SK-N-SH (cell line): ENCODE results near the gene C14orf180.

Experiments used
- FOXM1 ChIP-seq: IDR thresholded peaks from 2 replicates; pipeline ENCODE4 v1.4.0; 2012; ENCODE audit warnings: low read depth, mild to moderate bottlenecking
- RAD21 ChIP-seq: IDR thresholded peaks from 2 replicates; pipeline ENCODE4 v1.6.1; 2012; ENCODE audit warnings: mild to moderate bottlenecking, low read length
- TF ChIP-seq, protein P1 (sequence below): IDR thresholded peaks from 2 replicates; pipeline ENCODE4; 2012
- TF ChIP-seq, protein P2 (sequence below): fragments of 200-600 bp; sonication (generic); IDR thresholded peaks from 2 replicates; pipeline ENCODE4 v1.6.1; 2017; ENCODE audit warnings: antibody characterized with exemption, mild to moderate bottlenecking, moderate library complexity

DNA sequence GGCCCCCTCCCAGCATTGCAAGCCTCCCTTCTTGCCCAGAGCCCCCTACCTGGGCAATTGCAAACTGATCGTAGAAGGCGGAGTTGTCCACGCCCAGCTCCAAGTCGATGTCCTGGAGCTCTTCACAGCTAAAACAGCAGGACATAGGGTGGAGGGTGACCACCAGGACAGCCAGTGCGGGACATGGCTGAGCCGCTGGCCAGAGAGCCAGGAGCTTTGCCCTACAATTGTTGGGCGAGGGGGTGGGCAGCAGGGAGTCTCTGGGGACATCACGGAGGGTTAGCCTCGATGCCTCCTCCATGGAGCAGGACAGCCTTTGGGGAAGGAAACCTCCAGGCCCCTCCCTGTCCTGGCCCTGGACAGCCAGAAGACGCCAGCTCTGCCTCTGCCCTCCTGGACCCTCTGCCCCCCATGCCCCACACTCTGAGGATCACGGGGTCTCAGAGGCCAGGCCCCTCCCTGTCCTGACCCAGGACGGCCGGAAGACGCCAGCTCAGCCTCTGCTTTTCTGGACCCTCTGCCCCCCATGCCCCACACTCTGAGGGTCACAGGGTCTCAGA is 15.6 kb downstream of the C14orf180 start:
- TF ChIP-seq, protein P1, sequence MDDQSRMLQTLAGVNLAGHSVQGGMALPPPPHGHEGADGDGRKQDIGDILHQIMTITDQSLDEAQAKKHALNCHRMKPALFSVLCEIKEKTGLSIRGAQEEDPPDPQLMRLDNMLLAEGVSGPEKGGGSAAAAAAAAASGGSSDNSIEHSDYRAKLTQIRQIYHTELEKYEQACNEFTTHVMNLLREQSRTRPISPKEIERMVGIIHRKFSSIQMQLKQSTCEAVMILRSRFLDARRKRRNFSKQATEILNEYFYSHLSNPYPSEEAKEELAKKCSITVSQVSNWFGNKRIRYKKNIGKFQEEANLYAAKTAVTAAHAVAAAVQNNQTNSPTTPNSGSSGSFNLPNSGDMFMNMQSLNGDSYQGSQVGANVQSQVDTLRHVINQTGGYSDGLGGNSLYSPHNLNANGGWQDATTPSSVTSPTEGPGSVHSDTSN = no peak
- TF ChIP-seq, protein P2, sequence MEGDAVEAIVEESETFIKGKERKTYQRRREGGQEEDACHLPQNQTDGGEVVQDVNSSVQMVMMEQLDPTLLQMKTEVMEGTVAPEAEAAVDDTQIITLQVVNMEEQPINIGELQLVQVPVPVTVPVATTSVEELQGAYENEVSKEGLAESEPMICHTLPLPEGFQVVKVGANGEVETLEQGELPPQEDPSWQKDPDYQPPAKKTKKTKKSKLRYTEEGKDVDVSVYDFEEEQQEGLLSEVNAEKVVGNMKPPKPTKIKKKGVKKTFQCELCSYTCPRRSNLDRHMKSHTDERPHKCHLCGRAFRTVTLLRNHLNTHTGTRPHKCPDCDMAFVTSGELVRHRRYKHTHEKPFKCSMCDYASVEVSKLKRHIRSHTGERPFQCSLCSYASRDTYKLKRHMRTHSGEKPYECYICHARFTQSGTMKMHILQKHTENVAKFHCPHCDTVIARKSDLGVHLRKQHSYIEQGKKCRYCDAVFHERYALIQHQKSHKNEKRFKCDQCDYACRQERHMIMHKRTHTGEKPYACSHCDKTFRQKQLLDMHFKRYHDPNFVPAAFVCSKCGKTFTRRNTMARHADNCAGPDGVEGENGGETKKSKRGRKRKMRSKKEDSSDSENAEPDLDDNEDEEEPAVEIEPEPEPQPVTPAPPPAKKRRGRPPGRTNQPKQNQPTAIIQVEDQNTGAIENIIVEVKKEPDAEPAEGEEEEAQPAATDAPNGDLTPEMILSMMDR = no peak
- no peak for TF ChIP-seq RAD21
- TF ChIP-seq FOXM1 = no peak
